ENCODE measurements around the gene BUD23.
"Not testable (repeated sequence)": the region's sequence is repeated elsewhere in the genome, so short reads cannot be mapped to it uniquely, and the experiment has no call there.

The BUD23 gene

DNA sequence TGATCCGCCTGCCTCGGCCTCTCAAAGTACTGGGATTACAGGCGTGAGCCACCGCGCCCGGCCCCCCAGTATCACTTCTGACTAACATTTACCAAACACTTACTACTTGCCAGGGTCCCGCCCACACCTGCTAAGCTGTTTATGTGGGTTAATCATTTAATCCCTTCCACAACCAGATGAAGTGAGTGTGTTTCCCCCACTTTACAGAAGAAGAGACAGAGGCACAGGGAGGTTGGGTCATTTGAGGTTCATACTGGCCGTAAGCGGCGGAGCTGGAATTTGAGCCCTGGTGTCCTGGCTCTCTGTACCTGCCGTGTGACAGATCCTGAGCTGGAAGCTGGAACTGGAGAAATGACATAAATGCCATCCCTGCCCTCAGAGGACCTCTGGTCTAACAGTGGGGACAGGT lies 30.9 kb upstream of the BUD23 start:
- Histone ChIP-seq H3K36me3 (ENCODE audit: control insufficient read depth, insufficient read depth, low read length) (no peaks in the 10 kb centered on the region), H3K4me2 (ENCODE audit: low read length) (no peak overlapping the region), H3K27ac (no peak overlapping the region), H2AFZ (no peak overlapping the region), H3K27me3 (ENCODE audit: control insufficient read depth, insufficient read depth, low read length) (no peaks in the 10 kb centered on the region), H3K79me2 (no peaks in the 10 kb centered on the region), H3K4me1 (no peaks in the 10 kb centered on the region), H3K9me3 (ENCODE audit: control insufficient read depth, low read length) (no peaks in the 10 kb centered on the region), H3K9ac (no peak overlapping the region), H3K4me3 (ENCODE audit: low read depth, low read length) (no peak overlapping the region)
- no peak for TF ChIP-seq CTCF (IDR thresholded peaks at IDR 0.05)

DNA sequence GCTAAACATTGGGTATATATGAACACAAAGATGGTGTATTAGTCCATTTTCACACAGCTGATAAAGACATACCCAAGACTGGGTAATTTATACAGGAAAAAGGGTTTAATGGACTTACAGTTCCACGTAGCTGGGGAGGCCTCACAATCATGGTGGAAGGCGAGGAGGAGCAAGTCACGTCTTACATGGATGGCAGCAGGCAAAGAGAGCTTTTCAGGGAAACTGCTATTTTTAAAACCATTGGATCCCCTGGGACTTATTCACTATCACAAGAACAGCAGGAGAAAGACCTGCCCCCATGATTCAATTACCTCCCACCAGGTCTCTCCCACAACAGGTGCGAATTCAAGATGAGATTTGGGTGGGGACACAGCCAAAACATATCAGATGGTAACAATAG lies 28.1 kb upstream of the BUD23 start:
- not testable (repeated sequence) for H3K36me3 ChIP-seq (ENCODE audit: control insufficient read depth, insufficient read depth, low read length); H3K9ac ChIP-seq; H3K27ac ChIP-seq; H3K27me3 ChIP-seq (ENCODE audit: control insufficient read depth, insufficient read depth, low read length); H3K4me3 ChIP-seq (ENCODE audit: low read depth, low read length); H3K4me1 ChIP-seq; H2AFZ ChIP-seq; H3K79me2 ChIP-seq; H3K9me3 ChIP-seq (ENCODE audit: control insufficient read depth, low read length); H3K4me2 ChIP-seq (ENCODE audit: low read length)

DNA sequence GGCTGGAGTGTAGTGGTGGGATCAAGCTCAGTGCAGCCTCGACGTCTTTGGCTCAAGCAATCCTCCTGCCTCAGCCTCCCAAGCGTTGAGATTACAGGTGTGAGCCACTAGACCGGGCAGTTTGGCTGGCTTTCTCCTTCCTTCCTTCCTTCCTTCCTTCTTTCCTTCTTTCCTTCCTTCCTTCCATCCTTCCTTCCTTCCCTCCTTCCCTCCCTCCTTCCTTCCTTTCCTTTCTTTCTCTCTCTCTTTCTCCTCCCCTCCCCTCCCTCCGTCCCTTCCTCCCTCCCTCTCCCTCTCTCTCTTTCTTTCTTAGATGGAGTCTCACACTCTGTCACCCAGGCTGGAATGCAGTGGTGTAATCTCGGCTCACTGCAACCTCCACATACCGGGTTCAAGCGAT lies 23.4 kb upstream of the BUD23 start:
- no peak for TF ChIP-seq CTCF (IDR thresholded peaks at IDR 0.05)
- no peak overlapping the region for H3K4me3 ChIP-seq (ENCODE audit: low read depth, low read length)
- H3K9ac ChIP-seq = no peak overlapping the region
- no peaks in the 10 kb centered on the region for H3K36me3 ChIP-seq (ENCODE audit: control insufficient read depth, insufficient read depth, low read length)
- H3K27me3 ChIP-seq (ENCODE audit: control insufficient read depth, insufficient read depth, low read length) = no peaks in the 10 kb centered on the region
- no peak overlapping the region for H3K4me2 ChIP-seq (ENCODE audit: low read length)
- H3K9me3 ChIP-seq (ENCODE audit: control insufficient read depth, low read length) = no peaks in the 10 kb centered on the region
- no peaks in the 10 kb centered on the region for H3K4me1 ChIP-seq
- no peaks in the 10 kb centered on the region for H3K79me2 ChIP-seq
- H3K27ac ChIP-seq = no peak overlapping the region
- no peak overlapping the region for H2AFZ ChIP-seq

GRCh38 chr7:73660594-73660993 lies 22.8 kb upstream of the BUD23 start:
- H3K9me3 ChIP-seq (ENCODE audit: control insufficient read depth, low read length); H3K79me2 ChIP-seq; H3K27me3 ChIP-seq (ENCODE audit: control insufficient read depth, insufficient read depth, low read length); H3K27ac ChIP-seq; H3K36me3 ChIP-seq (ENCODE audit: control insufficient read depth, insufficient read depth, low read length); H3K4me3 ChIP-seq (ENCODE audit: low read depth, low read length); H3K4me2 ChIP-seq (ENCODE audit: low read length); H2AFZ ChIP-seq; H3K4me1 ChIP-seq; H3K9ac ChIP-seq: not testable (repeated sequence)

DNA sequence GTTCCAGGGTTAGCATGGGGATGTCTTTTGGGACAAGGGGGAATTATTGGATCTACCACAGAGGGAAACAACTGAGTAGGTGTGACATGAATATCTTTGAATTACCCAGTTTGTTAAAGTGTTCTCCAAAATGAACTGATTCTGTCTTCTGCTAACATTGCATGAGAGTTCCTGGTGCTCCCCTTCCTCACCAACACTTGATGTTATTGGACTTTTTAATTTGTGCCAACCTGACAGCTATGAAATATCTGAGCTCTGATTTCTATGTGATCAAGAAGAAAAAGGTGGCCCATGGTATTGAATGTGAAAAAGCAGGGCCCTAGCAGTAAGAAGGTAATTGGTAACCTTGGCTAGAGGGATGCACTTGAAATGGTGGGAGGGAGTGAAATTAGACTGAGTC lies 20.4 kb upstream of the BUD23 start:
- Histone ChIP-seq H3K9ac (no peak overlapping the region), H2AFZ (no peak overlapping the region), H3K36me3 (ENCODE audit: control insufficient read depth, insufficient read depth, low read length) (no peaks in the 10 kb centered on the region), H3K4me2 (ENCODE audit: low read length) (no peak overlapping the region), H3K27me3 (ENCODE audit: control insufficient read depth, insufficient read depth, low read length) (no peaks in the 10 kb centered on the region), H3K79me2 (no peaks in the 10 kb centered on the region), H3K4me3 (ENCODE audit: low read depth, low read length) (no peak overlapping the region), H3K27ac (no peak overlapping the region), H3K4me1 (no peaks in the 10 kb centered on the region), H3K9me3 (ENCODE audit: control insufficient read depth, low read length) (no peaks in the 10 kb centered on the region)
- TF ChIP-seq CTCF (IDR thresholded peaks at IDR 0.05) = no peak

- Histone ChIP-seq H3K4me2 (ENCODE audit: low read length) (peak within 1 kb of the TSS; percentile 89), H2AFZ (peak within 1 kb of the TSS; percentile 83), H3K36me3 (ENCODE audit: control insufficient read depth, insufficient read depth, low read length) (no peaks in the 10 kb centered on the region), H3K27me3 (ENCODE audit: control insufficient read depth, insufficient read depth, low read length) (no peaks in the 10 kb centered on the region), H3K27ac (peak within 1 kb of the TSS; percentile 26), H3K4me1 (peaks cover 7% of the 10 kb centered on the region), H3K9ac (peak within 1 kb of the TSS; percentile 53), H3K9me3 (ENCODE audit: control insufficient read depth, low read length) (no peaks in the 10 kb centered on the region), H3K79me2 (peaks cover 4% of the 10 kb centered on the region), H3K4me3 (ENCODE audit: low read depth, low read length) (peak within 1 kb of the TSS; percentile 51)
- TF ChIP-seq CTCF (IDR thresholded peaks at IDR 0.05) = peak; percentile 63
These were observed 15.9 kb upstream of the BUD23 start, which contains the start of gene VPS37D for GRCh38 chr7:73667344-73668102. VPS37D (plus strand) TSS chr7:73667831; CDS start chr7:73667959, 128 bp downstream.

Data from parathyroid adenoma (tissue), 2 donors.